ENCODE results near the gene HERPUD1. TPM values are rescaled to one million over a fixed set of nuclear protein-coding genes. Genes with fewer than 3 reads are reported as not detected.
A peak's percentile ranks its signal among the peaks of the same experiment; 100 is the strongest.

The HERPUD1 gene
- total and polyA plus RNA-seq, 2 of the 13 experiments (the other 11 are each of a cell fraction or from before 2014, with no cell fraction given) = 96.2 to 323 TPM

DNA sequence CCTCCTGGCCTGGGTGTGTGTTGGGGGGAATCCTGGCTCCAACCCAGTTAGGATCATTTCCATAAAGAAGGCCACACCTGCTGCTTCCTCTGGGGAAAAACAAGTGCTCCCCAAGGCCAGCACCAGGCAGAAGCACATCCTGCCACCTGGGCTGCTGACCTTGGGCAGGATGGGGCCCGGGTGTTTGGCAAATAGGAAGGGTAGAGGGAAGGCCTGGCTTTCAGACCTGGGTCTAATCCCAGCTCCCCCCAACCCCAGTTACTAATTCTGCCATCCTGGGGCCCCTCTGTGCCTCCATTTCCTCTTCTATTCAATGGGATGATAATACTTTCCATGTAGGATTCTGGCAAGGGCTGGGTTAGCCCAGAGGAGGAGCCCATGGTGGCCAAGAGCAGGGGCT lies 54.4 kb downstream of the HERPUD1 start (continued):
- no peak for TF ChIP-seq HNF4G (IDR thresholded peaks at IDR 0.05; ENCODE audit: borderline replicate concordance, low read depth, low read length)
- no peak for TF ChIP-seq HNF4G (CRISPR knock-in tag; IDR thresholded peaks at IDR 0.05; ENCODE audit: borderline replicate concordance, low read depth)
- no peak for TF ChIP-seq HOXA9 (CRISPR knock-in tag; IDR thresholded peaks at IDR 0.05; ENCODE audit: borderline replicate concordance)
- TF ChIP-seq, protein P1, sequence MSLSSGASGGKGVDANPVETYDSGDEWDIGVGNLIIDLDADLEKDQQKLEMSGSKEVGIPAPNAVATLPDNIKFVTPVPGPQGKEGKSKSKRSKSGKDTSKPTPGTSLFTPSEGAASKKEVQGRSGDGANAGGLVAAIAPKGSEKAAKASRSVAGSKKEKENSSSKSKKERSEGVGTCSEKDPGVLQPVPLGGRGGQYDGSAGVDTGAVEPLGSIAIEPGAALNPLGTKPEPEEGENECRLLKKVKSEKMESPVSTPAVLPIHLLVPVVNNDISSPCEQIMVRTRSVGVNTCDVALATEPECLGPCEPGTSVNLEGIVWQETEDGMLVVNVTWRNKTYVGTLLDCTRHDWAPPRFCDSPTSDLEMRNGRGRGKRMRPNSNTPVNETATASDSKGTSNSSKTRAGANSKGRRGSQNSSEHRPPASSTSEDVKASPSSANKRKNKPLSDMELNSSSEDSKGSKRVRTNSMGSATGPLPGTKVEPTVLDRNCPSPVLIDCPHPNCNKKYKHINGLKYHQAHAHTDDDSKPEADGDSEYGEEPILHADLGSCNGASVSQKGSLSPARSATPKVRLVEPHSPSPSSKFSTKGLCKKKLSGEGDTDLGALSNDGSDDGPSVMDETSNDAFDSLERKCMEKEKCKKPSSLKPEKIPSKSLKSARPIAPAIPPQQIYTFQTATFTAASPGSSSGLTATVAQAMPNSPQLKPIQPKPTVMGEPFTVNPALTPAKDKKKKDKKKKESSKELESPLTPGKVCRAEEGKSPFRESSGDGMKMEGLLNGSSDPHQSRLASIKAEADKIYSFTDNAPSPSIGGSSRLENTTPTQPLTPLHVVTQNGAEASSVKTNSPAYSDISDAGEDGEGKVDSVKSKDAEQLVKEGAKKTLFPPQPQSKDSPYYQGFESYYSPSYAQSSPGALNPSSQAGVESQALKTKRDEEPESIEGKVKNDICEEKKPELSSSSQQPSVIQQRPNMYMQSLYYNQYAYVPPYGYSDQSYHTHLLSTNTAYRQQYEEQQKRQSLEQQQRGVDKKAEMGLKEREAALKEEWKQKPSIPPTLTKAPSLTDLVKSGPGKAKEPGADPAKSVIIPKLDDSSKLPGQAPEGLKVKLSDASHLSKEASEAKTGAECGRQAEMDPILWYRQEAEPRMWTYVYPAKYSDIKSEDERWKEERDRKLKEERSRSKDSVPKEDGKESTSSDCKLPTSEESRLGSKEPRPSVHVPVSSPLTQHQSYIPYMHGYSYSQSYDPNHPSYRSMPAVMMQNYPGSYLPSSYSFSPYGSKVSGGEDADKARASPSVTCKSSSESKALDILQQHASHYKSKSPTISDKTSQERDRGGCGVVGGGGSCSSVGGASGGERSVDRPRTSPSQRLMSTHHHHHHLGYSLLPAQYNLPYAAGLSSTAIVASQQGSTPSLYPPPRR (CRISPR knock-in tag; IDR thresholded peaks at IDR 0.05; ENCODE audit: borderline replicate concordance) = peak; percentile 49; the same call in 1 of the 2 replicates
- no peak for TF ChIP-seq RAD51 (IDR thresholded peaks at IDR 0.05; ENCODE audit: borderline replicate concordance)
- TF ChIP-seq MATR3 (CRISPR knock-in tag; IDR thresholded peaks at IDR 0.05) = no peak
- TF ChIP-seq, protein P2, sequence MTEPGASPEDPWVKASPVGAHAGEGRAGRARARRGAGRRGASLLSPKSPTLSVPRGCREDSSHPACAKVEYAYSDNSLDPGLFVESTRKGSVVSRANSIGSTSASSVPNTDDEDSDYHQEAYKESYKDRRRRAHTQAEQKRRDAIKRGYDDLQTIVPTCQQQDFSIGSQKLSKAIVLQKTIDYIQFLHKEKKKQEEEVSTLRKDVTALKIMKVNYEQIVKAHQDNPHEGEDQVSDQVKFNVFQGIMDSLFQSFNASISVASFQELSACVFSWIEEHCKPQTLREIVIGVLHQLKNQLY (CRISPR knock-in tag; IDR thresholded peaks at IDR 0.05) = no peak
- TF ChIP-seq, protein P3, sequence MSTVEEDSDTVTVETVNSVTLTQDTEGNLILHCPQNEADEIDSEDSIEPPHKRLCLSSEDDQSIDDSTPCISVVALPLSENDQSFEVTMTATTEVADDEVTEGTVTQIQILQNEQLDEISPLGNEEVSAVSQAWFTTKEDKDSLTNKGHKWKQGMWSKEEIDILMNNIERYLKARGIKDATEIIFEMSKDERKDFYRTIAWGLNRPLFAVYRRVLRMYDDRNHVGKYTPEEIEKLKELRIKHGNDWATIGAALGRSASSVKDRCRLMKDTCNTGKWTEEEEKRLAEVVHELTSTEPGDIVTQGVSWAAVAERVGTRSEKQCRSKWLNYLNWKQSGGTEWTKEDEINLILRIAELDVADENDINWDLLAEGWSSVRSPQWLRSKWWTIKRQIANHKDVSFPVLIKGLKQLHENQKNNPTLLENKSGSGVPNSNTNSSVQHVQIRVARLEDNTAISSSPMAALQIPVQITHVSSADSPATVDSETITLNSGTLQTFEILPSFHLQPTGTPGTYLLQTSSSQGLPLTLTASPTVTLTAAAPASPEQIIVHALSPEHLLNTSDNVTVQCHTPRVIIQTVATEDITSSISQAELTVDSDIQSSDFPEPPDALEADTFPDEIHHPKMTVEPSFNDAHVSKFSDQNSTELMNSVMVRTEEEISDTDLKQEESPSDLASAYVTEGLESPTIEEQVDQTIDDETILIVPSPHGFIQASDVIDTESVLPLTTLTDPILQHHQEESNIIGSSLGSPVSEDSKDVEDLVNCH (CRISPR knock-in tag; IDR thresholded peaks at IDR 0.05) = no peak
- TF ChIP-seq TAF1 (CRISPR knock-in tag; IDR thresholded peaks at IDR 0.05) = no peak
- TF ChIP-seq HOXA7 (CRISPR knock-in tag; IDR thresholded peaks at IDR 0.05) = no peak
- TF ChIP-seq CC2D1A (CRISPR knock-in tag; IDR thresholded peaks at IDR 0.05) = no peak
- TF ChIP-seq MEF2D (CRISPR knock-in tag; IDR thresholded peaks at IDR 0.05) = no peak
- TF ChIP-seq HMGA1 (CRISPR knock-in tag; conservative IDR thresholded peaks at IDR 0.05) = no peak
- TF ChIP-seq, protein P4, sequence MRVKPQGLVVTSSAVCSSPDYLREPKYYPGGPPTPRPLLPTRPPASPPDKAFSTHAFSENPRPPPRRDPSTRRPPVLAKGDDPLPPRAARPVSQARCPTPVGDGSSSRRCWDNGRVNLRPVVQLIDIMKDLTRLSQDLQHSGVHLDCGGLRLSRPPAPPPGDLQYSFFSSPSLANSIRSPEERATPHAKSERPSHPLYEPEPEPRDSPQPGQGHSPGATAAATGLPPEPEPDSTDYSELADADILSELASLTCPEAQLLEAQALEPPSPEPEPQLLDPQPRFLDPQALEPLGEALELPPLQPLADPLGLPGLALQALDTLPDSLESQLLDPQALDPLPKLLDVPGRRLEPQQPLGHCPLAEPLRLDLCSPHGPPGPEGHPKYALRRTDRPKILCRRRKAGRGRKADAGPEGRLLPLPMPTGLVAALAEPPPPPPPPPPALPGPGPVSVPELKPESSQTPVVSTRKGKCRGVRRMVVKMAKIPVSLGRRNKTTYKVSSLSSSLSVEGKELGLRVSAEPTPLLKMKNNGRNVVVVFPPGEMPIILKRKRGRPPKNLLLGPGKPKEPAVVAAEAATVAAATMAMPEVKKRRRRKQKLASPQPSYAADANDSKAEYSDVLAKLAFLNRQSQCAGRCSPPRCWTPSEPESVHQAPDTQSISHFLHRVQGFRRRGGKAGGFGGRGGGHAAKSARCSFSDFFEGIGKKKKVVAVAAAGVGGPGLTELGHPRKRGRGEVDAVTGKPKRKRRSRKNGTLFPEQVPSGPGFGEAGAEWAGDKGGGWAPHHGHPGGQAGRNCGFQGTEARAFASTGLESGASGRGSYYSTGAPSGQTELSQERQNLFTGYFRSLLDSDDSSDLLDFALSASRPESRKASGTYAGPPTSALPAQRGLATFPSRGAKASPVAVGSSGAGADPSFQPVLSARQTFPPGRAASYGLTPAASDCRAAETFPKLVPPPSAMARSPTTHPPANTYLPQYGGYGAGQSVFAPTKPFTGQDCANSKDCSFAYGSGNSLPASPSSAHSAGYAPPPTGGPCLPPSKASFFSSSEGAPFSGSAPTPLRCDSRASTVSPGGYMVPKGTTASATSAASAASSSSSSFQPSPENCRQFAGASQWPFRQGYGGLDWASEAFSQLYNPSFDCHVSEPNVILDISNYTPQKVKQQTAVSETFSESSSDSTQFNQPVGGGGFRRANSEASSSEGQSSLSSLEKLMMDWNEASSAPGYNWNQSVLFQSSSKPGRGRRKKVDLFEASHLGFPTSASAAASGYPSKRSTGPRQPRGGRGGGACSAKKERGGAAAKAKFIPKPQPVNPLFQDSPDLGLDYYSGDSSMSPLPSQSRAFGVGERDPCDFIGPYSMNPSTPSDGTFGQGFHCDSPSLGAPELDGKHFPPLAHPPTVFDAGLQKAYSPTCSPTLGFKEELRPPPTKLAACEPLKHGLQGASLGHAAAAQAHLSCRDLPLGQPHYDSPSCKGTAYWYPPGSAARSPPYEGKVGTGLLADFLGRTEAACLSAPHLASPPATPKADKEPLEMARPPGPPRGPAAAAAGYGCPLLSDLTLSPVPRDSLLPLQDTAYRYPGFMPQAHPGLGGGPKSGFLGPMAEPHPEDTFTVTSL (CRISPR knock-in tag; IDR thresholded peaks at IDR 0.05; ENCODE audit: borderline replicate concordance) = 0 out of 2 replicates have a peak, but pooled peaks have one; percentile 36
